Body of pancreas (tissue), 4 donors: ENCODE measurements around the gene SOCS2. TPM values are rescaled to one million over a fixed set of nuclear protein-coding genes. Genes with fewer than 3 reads are reported as not detected.
A peak's percentile ranks its signal among the peaks of the same experiment; 100 is the strongest.
"Not testable (repeated sequence)": the region's sequence is repeated elsewhere in the genome, so short reads cannot be mapped to it uniquely, and the experiment has no call there.

Source experiments
- ATAC-seq: fragments of 150-250 bp; one replicate; pipeline ENCODE4 v1.9.1; 2016
- DNase-seq, 4 donors: peaks; one replicate each; pipeline ENCODE4 v3.0.0-alpha.2; 2019
- H3K27ac ChIP-seq, 4 donors: fragments of 200-600 bp; sonication (generic); 1 replicate in 3 of 4; 2 replicates in 1 of 4; pipeline versions ENCODE4 v1.5.1 to v1.6.1; 2016 to 2019; ENCODE audit warnings: mild to moderate bottlenecking in 1 of 4, mixed read lengths in 1 of 4, moderate library complexity in 1 of 4
- H3K27me3 ChIP-seq, 2 donors: fragments of 200-600 bp; sonication (generic); one replicate each; pipeline ENCODE4 v1.6.0; 2016; ENCODE audit warnings: mild to moderate bottlenecking in 1 of 2
- H3K36me3 ChIP-seq, 2 donors: fragments of 200-600 bp; sonication (generic); replicated peaks in 1 of 2; 2 replicates each; pipeline ENCODE4 v1.5.1; 2016; ENCODE audit warnings: low read depth in 2 of 2; ENCODE audit not compliant: insufficient read depth in 1 of 2
- H3K4me1 ChIP-seq: fragments of 200-600 bp; sonication (generic); one replicate; pipeline ENCODE4 v1.6.0; 2016
- H3K4me3 ChIP-seq, 2 donors: fragments of 200-600 bp; sonication (generic); 1 replicate in 1 of 2; 2 replicates in 1 of 2; pipeline ENCODE4 v1.5.1; 2016 to 2019
- H3K9me3 ChIP-seq, 3 donors: fragments of 200-600 bp; sonication (generic); 1 replicate in 2 of 3; 2 replicates in 1 of 3; pipeline ENCODE4 v1.5.1; 2016
- POLR2A ChIP-seq, 3 donors: fragments of 450-650 bp; IDR thresholded peaks; one replicate each; pipeline ENCODE4 v1.6.1; 2016; ENCODE audit warnings: antibody characterized with exemption in 3 of 3, mild to moderate bottlenecking in 2 of 3
- WGBS, 2 donors: methylation state at CpG; one replicate each; pipeline ENCODE4 v1.1.5; 2017; 5-methylcytosine and 5-hydroxymethylcytosine counted together
- intact Hi-C: fragments of 100-400 bp; cut with DNase I; formaldehyde crosslinking; loops from one replicate; pipeline ENCODE4 v1.15.1; 2023
- total RNA-seq, 2 donors: library from RNA; depleted of rRNA; stranded (reverse); fragments of >200 nt; gene quantifications; one replicate each; pipeline ENCODE4 v1.1.0, GENCODE V29; 2016
- TF ChIP-seq, protein P1 (sequence below), 7 experiments: fragments of 450-650 bp in 4 of 7; fragments of 200-600 bp in 3 of 7; sonication (generic) in 3 of 7; IDR thresholded peaks; one replicate each; pipeline ENCODE4 v1.5.1; 2016 to 2019; ENCODE audit warnings: antibody characterized with exemption in 7 of 7

SOCS2 gene
- total RNA-seq, 2 donors from 2014 or later = 16.3 to 50.4 TPM

DNA sequence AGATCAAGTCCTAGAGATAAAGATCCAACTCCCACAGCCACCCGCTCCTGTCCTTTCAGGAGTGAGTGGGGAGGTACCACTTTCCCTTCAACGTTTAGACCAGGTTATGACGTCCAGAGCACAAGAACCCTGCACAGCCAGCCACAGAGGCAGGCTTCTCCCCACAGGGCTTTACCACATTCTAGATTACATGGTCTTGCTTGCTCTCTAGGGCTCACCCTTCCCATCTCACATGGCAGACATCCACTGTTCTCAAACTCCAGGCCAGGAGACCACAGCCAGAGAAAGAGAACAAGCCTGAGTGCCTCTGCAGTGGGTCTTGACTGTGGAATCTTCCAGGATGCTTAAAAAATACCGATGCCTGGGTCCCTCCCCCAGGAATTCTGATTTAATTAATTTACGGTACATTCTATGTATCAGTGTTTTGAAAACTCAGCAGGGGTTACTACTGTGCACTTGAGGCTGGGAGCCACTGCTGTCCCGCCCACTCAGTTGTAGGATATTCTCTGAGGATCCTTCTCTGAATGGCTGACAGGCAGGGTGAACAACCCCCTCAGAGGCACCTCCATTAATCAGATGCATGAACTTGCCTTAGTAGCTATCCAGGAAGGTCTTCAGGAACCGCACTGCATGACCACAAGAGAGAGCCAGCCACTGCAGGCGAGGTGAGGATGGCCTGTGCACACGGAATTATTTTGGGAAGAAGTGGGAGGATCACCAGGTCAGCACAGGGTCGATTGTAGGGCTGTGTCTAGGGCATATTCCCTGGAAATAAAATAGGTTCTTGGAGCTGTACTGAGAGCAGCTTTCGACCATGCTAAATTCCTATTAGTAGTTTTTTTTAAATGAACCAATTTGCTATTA is 21.5 kb upstream of the SOCS2 start:
- TF ChIP-seq POLR2A (IDR thresholded peaks at IDR 0.05) = no peak
- TF ChIP-seq, protein P1, sequence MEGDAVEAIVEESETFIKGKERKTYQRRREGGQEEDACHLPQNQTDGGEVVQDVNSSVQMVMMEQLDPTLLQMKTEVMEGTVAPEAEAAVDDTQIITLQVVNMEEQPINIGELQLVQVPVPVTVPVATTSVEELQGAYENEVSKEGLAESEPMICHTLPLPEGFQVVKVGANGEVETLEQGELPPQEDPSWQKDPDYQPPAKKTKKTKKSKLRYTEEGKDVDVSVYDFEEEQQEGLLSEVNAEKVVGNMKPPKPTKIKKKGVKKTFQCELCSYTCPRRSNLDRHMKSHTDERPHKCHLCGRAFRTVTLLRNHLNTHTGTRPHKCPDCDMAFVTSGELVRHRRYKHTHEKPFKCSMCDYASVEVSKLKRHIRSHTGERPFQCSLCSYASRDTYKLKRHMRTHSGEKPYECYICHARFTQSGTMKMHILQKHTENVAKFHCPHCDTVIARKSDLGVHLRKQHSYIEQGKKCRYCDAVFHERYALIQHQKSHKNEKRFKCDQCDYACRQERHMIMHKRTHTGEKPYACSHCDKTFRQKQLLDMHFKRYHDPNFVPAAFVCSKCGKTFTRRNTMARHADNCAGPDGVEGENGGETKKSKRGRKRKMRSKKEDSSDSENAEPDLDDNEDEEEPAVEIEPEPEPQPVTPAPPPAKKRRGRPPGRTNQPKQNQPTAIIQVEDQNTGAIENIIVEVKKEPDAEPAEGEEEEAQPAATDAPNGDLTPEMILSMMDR (IDR thresholded peaks at IDR 0.05) = no peak
- H3K9me3 ChIP-seq = no peaks in the 10 kb centered on the region
- WGBS, 2 donors = 76 to 81% methylated on average over 10 to 11 of the region's 11 CpGs
- H3K4me3 ChIP-seq = no peak overlapping the region
- H3K27ac ChIP-seq = no peak overlapping the region
- ATAC-seq (no peak), DNase-seq (no peak)
- no peaks in the 10 kb centered on the region for H3K36me3 ChIP-seq
- no peaks in the 10 kb centered on the region for H3K27me3 ChIP-seq
- intact Hi-C loops = no loop called here
- no peaks in the 10 kb centered on the region for H3K4me1 ChIP-seq

DNA sequence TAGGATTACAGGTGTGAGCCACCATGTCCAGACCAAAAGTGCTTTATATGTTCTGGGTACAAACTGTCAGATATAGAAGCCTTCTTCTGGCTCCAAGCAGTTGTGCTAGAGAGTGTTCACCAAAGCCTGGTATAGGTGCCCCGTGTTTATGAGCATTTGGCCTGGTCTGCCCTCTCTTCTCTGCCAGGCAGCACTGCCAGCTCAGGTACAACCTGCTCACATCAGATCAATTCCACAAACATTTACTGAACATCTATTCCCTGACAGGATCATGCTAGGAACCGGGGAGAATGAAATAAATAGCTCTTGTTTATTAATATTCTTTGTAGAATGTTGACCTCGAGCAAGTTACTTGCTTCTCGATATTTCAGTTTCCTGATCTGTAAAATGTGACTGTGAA is 20.0 kb upstream of the SOCS2 start:
- H3K36me3 ChIP-seq = no peaks in the 10 kb centered on the region
- TF ChIP-seq POLR2A (IDR thresholded peaks at IDR 0.05) = no peak
- TF ChIP-seq, protein P1 (IDR thresholded peaks at IDR 0.05) = no peak
- ATAC-seq = no peak
- H3K4me3 ChIP-seq = no peak overlapping the region
- DNase-seq = no peak
- no peak overlapping the region for H3K27ac ChIP-seq
- intact Hi-C loops = no loop called here
- H3K9me3 ChIP-seq = no peaks in the 10 kb centered on the region
- H3K27me3 ChIP-seq = no peaks in the 10 kb centered on the region
- H3K4me1 ChIP-seq = no peaks in the 10 kb centered on the region
- WGBS, 2 donors = 53 to 57% methylated on average over 4 of the region's 4 CpGs

DNA sequence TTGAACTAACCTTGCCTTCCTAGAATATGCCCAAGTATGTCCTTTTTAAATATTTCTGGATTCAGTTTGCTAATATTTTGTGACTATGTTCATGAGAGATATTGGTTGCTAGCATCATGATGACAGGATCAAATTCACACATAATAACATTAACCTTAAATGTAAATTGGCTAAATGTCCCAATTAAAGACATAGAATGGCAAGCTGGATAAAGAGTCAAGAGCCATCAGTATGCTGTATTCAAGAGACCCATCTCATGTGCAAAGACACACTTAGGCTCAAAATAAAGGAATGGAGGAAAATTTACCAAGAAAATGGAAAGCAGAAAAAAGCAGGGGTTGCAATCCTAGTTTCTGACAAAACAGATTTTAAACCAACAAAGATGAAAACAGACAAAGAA is 14.6 kb upstream of the SOCS2 start:
- ATAC-seq, H3K9me3 ChIP-seq, H3K4me1 ChIP-seq, H3K36me3 ChIP-seq, intact Hi-C loops, H3K27me3 ChIP-seq, H3K4me3 ChIP-seq, DNase-seq, H3K27ac ChIP-seq: not testable (repeated sequence)

DNA sequence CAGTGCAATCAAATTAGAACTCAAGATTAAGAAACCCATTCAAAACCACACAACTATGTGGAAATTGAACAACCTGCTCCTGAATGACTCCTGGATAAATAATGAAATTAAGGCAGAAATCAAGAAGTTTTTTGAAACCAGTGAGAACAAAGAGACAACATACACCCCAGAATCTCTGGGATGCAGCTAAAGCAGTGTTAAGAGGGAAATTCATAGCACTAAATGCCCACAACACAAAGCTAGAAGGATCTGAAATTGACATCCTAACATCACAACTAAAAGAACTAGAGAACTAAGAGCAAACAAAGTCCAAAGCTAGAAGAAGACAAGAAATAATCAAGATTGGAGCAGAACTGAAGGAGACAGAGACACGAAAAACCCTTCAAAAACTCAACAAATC is 13.8 kb upstream of the SOCS2 start:
- WGBS, 2 donors = 92 to 97% methylated on average over 1 of the region's 1 CpG
- intact Hi-C loops, H3K9me3 ChIP-seq, H3K4me1 ChIP-seq, H3K36me3 ChIP-seq, H3K27ac ChIP-seq, ATAC-seq, H3K4me3 ChIP-seq, H3K27me3 ChIP-seq, DNase-seq: not testable (repeated sequence)

DNA sequence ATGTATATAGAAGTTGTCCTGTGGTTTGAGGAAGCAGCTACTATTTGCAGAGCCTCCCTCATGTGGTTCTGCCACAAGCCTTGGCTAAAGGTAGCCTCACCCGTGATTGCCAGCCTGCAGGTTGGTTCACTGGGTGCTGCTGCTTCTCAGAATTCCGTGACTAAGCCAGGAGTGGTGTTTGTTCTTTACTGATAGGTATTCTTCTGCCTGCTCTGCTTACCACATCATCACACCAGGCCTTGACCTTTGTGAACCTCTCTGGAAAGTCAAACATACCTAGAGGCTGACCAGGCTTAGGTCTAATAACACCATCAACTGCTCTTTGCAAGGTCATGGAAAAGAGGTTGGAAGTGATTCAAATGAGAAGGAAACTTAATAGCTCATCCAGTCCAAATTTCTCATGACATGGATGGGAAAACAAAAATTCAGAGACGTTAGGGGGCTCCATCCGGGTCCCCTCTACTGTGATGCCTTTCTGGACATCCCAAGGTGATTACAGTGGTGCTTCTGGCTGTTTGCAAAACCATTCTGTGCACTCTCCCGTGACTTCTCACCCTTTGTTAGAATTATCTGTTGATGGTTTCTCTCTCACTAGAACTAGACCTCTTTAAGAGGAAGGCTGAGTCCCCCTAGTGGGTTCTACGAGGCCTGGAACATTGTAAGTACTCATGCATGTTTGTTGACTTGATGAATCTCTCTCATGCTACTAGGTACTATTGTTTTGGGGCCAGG is 8.5 kb upstream of the SOCS2 start:
- Histone ChIP-seq H3K9me3 (no peaks in the 10 kb centered on the region), H3K27ac (no peak overlapping the region), H3K27me3 (no peaks in the 10 kb centered on the region), H3K4me3 (no peak overlapping the region), H3K4me1 (no peaks in the 10 kb centered on the region), H3K36me3 (no peaks in the 10 kb centered on the region)
- DNase-seq (peak in 3 of 4 donors; percentile 18 to 31 (median 20)), ATAC-seq (peak; percentile 80)
- 48 to 49% methylated on average over 5 to 6 of the region's 6 CpGs for WGBS, 2 donors
- TF ChIP-seq, protein P1 (IDR thresholded peaks at IDR 0.05) = no peak
- no peak for TF ChIP-seq POLR2A (IDR thresholded peaks at IDR 0.05)
- intact Hi-C loops = no loop called here
